ENCODE data around the gene MSANTD3.

Gene MSANTD3

DNA sequence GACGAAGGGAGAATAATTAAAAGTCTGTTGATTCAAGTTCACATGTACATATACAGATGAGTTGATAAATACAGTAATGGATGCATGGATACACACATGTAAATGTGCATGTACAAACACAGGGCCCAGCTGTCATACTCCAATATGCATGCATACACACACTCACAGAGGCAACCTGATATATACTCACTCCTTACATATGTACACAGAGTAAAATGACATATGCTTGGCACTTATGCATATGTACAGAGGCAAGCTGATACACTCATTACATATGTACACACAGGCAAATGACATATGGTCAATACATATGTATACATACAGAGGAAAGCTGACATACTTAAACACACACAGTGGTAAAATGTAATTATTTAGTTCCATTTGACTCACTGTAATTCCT, 38.8 kb downstream of the MSANTD3 start:
- DNase-seq (ENCODE audit: low spot score), result no peak

DNA sequence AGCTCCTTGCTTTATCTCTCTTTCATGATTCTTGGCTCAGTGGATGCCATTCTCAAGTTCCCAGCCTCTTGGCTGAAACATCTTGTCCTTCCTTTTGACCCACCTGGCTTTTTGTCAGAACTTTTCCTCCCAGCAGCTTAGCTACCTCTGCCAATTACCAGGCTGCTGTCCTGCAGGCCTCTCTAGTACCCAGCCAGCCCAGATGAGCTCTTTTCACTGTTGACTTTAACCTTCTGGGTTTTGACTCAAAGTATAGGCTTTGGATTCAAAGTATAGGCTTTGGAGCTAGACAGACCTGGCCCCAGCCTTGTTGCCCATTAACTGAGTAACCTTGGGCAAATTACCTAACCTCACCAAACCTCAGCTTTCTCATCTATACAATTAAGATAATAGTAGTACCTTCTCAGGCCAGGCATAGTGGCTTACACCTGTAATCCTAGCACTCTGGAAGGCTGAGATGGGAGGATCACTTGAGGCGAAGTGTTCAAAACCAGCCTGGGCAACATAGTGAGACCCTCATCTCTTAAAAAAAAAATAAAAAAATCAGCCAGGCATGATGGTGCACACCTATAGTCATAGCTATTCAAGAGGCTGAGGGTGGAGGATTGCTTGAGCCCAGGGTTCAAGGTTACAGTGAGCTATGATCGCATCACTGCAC, 39.4 kb downstream of the MSANTD3 start:
- no peak for DNase-seq (ENCODE audit: low spot score)

DNA sequence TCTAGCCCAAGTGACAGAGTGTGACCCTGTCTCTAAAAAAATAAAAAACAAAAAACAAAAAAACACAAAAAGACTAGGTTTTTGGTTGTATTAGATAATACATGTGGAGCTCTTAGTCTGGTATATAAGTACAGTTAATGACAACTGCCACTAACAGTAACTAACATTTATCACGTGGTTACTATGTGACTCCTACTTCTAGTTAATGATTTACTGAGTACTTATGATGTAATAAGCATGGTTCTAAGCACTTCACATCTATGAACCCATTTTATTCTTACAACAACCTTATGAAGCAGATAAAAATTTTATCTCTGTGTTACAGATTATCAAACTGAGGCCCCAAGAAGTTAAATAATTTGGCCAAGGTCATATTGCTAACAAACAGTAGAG, 39.9 kb downstream of the MSANTD3 start:
- DNase-seq (ENCODE audit: low spot score), result no peak

DNA sequence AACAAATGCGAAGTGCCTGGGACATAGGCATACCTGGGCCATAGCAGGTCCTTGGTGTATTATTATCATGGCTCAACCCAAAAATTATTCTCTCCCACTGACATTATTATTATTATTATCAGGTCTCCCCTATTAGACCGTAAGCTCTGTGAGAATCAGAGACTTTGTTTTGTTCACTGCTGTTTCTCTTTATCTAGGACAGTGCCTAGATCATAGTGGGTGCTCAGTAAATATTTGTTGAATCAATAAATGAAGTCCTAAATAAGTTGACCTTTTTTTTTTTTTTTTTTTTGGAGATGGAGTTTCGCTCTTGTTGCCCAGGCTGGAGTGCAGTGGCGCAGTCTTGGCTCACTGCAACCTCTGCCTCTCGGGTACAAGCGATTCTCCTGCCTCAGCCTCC, 41.1 kb downstream of the MSANTD3 start:
- no peak for DNase-seq (ENCODE audit: low spot score)

DNA sequence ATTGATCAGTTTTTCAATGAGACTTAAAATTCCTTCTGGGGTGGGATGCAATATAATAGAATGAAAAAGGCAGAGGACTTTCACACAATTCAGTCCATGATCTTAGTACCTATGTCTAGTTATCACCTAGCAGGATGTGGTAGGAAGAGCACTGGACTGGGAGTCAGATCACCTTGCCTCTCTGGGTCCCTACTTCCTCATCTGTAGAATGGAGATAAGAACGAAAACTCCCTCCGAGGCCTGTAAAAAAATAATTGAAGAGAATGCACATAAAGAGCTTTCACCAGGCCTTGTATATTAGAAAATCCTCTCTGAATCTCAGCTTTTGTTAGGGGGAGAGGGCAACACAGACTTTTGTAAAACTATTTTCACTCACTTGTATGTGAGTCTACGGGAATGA, 45.3 kb downstream of the MSANTD3 start:
- DNase-seq (ENCODE audit: low spot score), result no peak

DNA sequence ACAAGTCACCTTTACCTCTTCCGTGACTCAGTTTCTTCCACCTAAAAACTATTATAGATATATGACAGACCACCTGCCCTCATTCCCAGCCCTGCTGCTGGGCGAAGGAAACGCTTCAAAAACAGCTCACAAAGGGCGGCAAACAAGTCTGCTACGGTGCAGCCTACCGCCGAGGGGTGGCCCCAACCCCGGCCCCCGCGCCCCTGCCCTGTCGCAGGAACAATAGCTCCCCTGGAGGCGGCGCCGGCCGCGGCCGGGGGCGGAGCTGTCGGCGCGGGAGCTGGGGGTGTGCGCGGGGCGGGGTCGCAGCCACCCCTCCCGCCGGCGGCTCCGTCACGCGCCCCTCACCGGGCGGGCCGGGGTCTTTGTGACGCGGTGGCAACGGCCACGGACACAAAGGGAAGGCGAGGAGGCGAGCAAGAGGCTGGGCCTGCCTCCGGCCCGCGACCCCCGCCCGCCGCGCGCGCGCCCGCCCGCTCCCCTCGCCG, 45.9 kb downstream of the MSANTD3 start, which contains the start of gene TMEFF1:
Gene TMEFF1 (plus strand): TSS at position 362 of the 488 bp plus-strand sequence. CDS start 396 bp downstream, outside the sequence.
- DNase-seq (ENCODE audit: low spot score), result peak; percentile 84

DNA sequence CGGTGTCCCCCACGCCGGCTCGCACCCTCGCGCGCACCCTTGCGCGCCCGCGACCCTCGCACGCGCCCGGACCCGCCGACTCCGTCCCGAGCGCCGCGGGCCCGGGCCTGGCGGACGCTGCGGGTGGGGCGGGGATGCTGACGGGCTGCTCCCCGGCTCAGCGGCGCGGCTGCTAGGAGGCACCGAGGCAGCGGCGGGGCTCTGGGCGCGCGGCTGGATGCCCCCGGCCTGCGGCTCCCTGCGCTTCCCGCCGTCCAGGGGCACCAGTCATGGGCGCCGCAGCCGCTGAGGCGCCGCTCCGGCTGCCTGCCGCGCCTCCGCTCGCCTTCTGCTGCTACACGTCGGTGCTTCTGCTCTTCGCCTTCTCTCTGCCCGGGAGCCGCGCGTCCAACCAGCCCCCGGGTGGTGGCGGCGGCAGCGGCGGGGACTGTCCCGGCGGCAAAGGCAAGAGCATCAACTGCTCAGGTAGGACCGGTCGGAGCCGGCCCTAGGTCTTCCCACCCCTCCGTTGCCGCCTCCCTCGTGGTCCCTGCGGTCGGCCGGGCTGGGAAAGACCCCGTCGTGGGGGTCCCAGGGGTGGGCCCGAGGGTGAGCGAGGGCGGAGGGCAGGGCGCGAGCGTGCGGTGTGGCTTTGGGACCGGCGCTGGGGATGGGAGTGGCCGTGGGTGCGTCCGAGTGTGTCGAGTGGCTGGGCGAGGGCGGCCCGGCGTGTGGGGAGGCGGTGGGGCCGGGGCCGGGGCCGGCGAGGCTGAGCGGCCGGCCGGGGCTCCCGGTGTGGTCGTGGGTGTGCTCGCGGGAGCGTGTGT, 46.5 kb downstream of the MSANTD3 start:
- DNase-seq (ENCODE audit: low spot score), result no peak

DNA sequence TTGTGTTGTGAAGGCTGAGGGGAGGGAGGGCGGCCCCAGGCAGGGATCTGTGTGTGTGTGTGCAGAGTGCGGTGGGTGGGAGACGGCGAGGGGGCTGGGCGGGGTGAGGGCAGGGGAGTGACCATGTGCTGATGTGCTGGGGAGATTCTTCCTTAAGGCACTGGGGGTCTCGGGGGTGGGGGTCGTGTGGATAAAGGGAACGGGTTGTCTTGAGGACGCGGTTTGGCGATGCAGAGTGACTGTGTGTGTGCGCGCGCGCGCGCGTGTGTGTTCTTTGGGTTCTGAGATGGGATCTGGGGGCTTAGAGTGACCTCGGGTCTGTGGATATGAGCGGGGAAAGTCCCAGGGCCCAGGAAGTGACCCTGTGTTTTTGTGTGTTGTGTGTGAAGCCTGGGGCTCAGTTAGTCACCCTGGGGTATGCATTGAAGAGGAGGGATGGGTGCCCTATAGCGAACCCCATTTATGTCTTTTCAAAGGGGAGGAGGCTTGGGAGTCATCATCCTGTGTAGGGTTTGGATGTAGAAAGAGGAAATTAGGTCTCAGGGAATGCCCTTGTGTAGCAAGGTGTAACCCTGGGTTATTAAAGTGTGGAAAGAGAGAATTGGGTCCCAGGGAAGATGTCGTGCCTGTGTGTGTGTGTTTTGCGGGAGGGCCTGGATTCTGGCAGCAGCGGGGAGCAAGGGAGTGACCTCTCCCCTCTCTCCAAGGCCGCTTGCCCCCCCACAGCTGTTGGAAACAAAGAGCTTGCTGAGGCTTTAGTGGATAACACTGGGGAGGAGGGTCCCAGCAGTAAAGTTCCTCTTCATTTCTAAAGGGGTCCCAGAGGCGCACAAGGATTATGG, 47.4 kb downstream of the MSANTD3 start:
- no peak for DNase-seq (ENCODE audit: low spot score)

DNA sequence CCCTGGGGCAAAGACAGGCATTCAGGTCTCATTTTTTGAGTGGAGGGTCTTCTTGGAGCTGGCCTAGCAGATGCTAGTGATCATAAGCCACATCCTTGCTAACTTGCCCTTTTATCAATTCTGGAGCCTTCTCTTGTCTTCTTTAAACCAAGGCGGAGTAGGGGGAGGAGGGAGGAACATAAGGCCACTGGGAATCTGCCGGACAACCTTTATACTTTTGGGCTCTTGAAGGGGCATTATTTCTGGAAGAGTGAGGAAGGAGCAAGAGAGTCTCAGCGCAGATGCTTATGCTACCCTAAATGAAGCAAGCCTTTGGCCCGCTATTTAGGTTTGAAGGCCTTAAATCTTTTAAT, 48.0 kb downstream of the MSANTD3 start:
- no peak for DNase-seq (ENCODE audit: low spot score)

DNA sequence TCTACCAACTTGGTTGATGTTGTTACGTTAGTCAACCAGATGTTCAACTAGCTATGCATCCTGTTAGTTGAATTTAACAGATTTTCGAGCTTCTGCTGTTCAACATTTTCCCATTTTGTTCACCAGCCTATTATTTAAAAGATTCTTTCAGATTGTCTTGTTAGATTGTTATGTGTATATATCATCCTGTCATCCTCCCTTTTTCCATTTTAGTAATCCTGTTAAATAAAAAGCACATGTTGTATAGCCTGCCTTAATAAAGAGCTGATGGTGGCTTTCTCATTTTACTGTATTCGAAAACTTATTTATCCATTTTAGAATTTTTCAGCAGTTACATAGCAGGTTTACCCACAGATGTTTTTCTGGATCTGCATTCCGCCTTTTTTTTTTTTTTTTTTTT, 50.3 kb downstream of the MSANTD3 start:
- no peak for DNase-seq (ENCODE audit: low spot score)

DNA sequence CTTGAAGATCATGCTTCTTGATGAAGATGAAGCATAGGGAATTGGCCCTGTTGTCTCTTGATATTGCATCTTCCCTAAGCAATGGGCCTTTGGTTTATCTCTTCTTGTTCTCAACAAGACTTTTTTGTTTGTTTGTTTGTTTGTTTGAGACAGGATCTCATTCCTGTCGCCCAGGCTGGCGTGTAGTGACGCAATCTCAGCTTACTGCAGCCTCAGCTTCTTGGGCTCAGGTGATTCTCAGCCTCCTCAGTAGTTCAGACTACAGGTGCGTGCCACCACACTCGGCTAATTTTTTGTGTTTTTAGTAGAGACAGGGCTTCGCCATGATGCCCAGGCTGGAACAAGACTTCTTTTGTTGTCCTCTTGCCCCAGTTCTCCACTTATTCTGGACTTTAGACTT, 51.2 kb downstream of the MSANTD3 start:
- no peak for DNase-seq (ENCODE audit: low spot score)

DNA sequence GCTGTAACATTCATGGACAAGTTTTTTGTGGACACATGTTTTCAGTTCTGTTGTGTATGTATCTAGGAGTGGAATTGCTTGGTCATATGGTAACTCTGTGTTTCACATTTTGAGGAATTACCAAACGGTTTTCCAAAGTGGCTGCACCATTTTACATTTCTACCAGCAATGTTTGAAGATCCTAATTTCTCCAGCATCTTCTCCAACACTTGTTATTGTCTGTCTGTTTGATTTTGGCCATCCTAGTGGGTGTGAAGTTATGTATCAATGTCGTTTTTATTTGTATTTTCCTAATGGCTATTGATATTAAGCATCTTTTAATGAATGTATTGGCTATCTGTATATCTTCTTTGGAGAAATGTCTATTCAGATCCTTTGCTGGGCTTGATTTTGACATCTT, 52.9 kb downstream of the MSANTD3 start:
- DNase-seq (ENCODE audit: low spot score), result no peak

DNA sequence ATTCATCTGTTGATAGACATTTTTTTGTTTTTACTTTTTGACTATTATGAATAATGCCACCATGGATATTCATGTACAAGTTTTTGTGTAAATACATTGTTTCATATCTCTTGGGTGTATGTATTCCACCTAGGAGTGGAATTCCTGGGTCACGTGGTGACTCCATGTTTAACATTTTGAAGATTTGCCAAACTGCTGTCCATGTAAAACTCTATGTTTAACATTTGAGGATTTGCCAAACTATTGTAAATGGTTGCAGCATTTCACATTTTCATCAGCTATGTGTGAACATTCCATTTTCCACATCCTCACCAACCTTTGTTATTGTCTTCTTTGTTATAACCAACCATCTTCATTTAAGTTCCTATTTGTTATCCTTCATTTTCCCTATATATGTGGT, 58.3 kb downstream of the MSANTD3 start:
- no peak for DNase-seq (ENCODE audit: low spot score)

DNA sequence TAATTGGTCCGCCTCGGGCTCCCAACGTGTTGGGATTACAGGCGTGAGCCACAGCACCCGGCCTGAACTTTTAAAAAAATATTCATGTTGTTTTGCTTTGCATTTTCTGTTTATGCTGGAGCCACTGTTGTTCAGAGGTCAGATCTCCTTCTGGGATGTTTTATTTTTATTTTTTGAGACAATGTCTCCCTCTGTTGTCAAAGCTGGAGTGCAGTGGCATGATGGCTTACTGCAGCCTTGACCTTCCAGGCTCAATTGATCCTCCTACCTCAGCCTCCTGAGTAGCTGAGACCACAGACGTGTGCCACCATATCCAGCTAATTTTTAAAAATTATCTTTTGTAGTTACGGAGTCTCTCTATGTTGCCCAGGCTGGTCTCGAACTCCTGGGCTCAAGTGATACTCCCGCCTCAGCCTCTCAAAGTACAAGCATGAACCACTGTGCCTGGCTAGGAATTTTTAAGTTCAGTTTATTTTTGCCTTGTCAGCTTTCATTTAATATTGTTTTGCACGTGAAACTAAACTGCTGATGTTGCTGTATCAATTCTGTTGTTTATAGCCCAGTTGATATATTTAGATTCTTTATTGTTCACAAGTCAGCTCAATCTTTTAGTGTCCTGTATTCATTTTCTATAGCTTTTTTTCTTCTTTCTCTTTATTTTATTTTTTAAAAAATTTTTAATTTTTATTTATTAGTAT, 59.7 kb downstream of the MSANTD3 start:
- no peak for DNase-seq (ENCODE audit: low spot score)

DNA sequence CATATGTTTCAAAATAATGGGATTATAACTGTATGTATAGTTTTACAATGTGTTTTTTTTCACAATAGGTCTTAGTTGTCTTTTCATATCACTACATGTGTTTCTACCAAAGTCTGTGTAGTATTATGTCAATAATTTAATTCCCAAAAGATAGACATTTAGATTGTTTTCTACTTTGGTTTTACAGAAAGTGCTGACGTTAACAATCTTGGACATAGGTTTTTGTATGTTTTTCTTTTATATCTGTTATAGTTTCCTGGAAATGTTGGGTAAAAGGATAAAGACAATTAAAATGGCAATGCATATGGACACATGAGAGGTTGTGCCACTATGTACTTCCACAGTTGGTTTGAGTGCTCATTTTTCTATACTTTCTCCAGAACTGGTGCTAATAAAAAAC, 61.2 kb downstream of the MSANTD3 start:
- DNase-seq (ENCODE audit: low spot score), result no peak

DNA sequence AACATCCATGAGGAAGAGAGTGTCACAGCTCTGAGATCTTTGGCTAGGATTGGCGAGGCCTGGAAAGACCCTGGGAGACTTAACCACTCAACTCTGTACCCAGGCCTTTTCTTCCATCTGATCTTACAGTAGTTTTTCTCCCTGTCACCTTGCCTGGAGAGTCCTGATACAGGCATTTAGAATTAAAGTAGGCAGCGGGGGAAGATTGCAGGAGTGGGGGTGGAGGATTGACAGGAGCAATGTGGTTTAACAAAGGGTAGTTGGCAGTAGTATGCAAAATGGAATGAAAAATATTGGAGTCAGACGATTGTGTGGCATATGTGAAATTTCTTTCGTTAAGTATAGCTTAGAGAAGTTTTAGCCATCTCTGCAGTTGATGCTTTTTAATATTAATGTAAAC, 62.9 kb downstream of the MSANTD3 start:
- DNase-seq (ENCODE audit: low spot score), result peak; percentile 78

DNA sequence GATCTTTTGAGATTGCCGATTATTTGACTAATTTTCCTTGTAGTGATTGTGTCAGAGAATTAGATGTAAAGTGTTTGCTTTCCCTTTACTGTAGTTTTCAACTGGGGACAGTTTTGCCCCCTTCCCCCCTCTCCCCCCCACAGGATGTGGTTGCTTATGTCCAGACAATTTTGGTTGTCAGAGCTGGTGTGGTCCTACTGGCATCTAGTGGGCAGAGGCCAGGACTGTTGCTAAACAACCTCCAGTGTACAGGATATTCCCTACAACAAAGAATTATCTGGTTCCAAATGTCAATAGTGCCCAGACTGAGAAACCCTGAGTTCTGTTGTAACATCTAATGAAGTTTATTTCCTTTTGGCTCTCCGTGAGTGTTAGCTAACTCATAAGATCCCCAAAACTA, 66.0 kb downstream of the MSANTD3 start:
- no peak for DNase-seq (ENCODE audit: low spot score)

DNA sequence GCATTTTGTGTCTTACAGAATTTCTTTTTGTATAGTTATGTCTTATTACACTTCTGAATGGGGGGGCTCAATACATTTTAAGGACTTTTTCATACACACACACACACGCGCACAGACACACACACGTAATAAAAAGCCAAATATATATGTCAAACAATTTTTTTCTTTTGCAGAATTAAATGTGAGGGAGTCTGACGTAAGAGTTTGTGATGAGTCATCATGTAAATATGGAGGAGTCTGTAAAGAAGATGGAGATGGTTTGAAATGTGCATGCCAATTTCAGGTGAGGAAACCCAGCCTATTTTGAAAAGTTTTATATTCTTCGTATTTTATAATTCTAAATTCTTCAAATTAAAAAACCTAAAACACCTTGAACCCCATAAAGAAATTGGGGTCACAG, 71.6 kb downstream of the MSANTD3 start:
- DNase-seq (ENCODE audit: low spot score), result no peak

DNA sequence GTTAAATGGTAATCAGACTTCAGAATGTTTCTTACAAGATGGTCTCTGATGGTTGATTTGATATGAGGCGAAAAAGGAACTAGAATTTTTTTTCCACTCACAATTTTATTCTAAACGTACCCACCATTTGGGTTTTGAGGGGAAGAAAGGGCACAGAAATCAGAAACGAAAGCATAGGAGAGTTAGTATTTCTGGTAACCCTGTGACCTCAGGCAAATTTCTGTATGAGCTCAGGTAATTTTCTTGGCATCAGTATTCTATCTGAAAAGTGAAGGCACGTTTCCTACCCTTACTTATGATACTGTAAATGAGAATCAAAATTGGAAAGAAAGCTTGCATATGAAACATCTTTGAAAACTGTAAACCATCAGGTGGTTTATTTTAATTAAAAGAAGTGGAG, 72.5 kb downstream of the MSANTD3 start:
- no peak for DNase-seq (ENCODE audit: low spot score)

DNA sequence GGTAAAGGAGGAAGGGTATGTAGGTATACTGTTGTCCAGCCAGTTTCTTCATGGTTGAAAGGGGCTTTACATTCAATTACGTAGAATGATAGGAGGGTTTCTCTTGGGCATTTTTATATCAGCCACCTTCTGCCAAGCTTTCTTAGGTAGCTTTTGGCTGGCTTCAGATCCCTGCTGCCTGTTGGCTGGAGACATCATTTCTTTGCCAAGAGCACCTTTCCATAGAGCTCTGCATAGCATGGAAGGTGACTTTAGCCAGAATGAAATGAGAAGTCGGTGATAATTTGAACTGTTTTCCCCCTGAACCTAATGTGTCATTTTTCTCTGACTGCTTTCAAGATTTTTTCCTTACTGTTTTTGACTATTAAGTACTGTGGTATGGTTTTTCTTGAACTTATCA, 72.9 kb downstream of the MSANTD3 start:
- no peak for DNase-seq (ENCODE audit: low spot score)

All from putamen (tissue), 1 donor.